HepG2 (cell line): ENCODE measurements around the gene POSTN. TPM values are rescaled to one million over a fixed set of nuclear protein-coding genes. Genes with fewer than 3 reads are reported as not detected.

ENCODE experiments used
- ATAC-seq: fragments of 200-7000 bp; cut with Tn5 transposase; 3 replicates; pipeline ENCODE4 v1.9.1; 2020; ENCODE audit warnings: mild to moderate bottlenecking, moderate library complexity
- BruUV-seq: library from RNA; stranded (reverse); fragments of 400-500 nt; replicated peaks from 2 replicates; lab custom pipeline; 2021; lab: Mats Ljungman, UMichigan
- CTCF ChIA-PET: fragments of 300-600 bp; formaldehyde crosslinking; extraction: SDS; loops from one replicate; lab custom pipeline; 2021; ENCODE audit warnings: low total read pairs, inconsistent platforms, low intra/inter-chr PET ratio; lab: Yijun Ruan, JAX
- POLR2A ChIA-PET: fragments of 350-600 bp; sonication (Branson Sonifier 250); formaldehyde crosslinking; loops from one replicate; lab custom pipeline; 2020; ENCODE audit warnings: antibody characterized with exemption, inconsistent platforms; lab: Yijun Ruan, JAX
- DNase-seq: peaks from one replicate; pipeline ENCODE4 v3.0.0-alpha.2; 2015; ENCODE audit warnings: low spot score
- FAIRE-seq: peaks from 3 replicates; lab custom pipeline; 2011; peaks lifted over from hg19 to GRCh38; lab: Jason Lieb, UNC
- H2AFZ ChIP-seq: one replicate; pipeline ENCODE4 v1.6.1; 2011; ENCODE audit warnings: low read length, inconsistent platforms
- H3K27ac ChIP-seq: fragments of 300-600 bp; 3 replicates; pipeline ENCODE4 v1.8.0; 2011; ENCODE audit warnings: mixed run types, mild to moderate bottlenecking, mixed read lengths, low read length, inconsistent platforms; ENCODE audit not compliant: insufficient read depth; ENCODE audit errors: extremely low read length
- H3K27me3 ChIP-seq, 2 experiments: fragments of 200-600 bp in 1 of 2; 2 replicates in 1 of 2; 3 replicates in 1 of 2; pipeline versions ENCODE4 v1.6.0 to v1.8.0; 2011; ENCODE audit warnings: low read length in 2 of 2, mild to moderate bottlenecking in 2 of 2, moderate library complexity in 2 of 2, inconsistent platforms in 1 of 2; ENCODE audit not compliant: insufficient read depth in 2 of 2, control insufficient read depth in 1 of 2
- H3K36me3 ChIP-seq, 2 experiments: fragments of 200-600 bp in 1 of 2; replicated peaks in 1 of 2; 2 replicates in 1 of 2; 3 replicates in 1 of 2; pipeline versions ENCODE4 v1.5.1 to v1.8.0; 2011; ENCODE audit warnings: low read length in 2 of 2, inconsistent platforms in 1 of 2; ENCODE audit not compliant: insufficient read depth in 2 of 2, control insufficient read depth in 1 of 2
- H3K4me1 ChIP-seq: 2 replicates; pipeline ENCODE4 v1.5.1; 2012; ENCODE audit warnings: low read length, inconsistent platforms; ENCODE audit not compliant: insufficient read depth
- H3K4me2 ChIP-seq: 2 replicates; pipeline ENCODE4 v1.6.0; 2011; ENCODE audit warnings: low read depth, low read length, inconsistent platforms
- H3K4me3 ChIP-seq, 3 experiments: fragments of 200-600 bp in 1 of 3; sonication (generic), shearing (Covaris generic) in 1 of 3; replicated peaks in 1 of 3; 2 replicates each; pipeline ENCODE4 v1.5.1; 2011 to 2016; ENCODE audit warnings: low read length in 3 of 3, inconsistent platforms in 2 of 3, low read depth in 2 of 3, mild to moderate bottlenecking in 2 of 3, control low read depth in 1 of 3, mixed read lengths in 1 of 3; ENCODE audit not compliant: insufficient read depth in 1 of 3
- H3K79me2 ChIP-seq: one replicate; pipeline ENCODE4 v1.6.1; 2011; ENCODE audit warnings: low read length, inconsistent platforms; ENCODE audit not compliant: insufficient read depth
- H3K9ac ChIP-seq: 2 replicates; pipeline ENCODE4 v1.6.0; 2011; ENCODE audit warnings: mild to moderate bottlenecking, low read depth, low read length, inconsistent platforms; ENCODE audit not compliant: insufficient read depth
- H3K9me3 ChIP-seq: 2 replicates; pipeline ENCODE4 v1.5.1; 2012; ENCODE audit warnings: mild to moderate bottlenecking, low read length
- H4K20me1 ChIP-seq: 2 replicates; pipeline ENCODE4 v1.6.0; 2011; ENCODE audit warnings: inconsistent platforms, mild to moderate bottlenecking, low read length, moderate library complexity; ENCODE audit not compliant: insufficient read depth
- CBX5 ChIP-seq: sonication (generic); formaldehyde crosslinking; IDR thresholded peaks from 2 replicates; pipeline ENCODE4 v1.4.0; 2020; ENCODE audit warnings: missing genetic modification reagents, borderline replicate concordance
- FLYWCH1 ChIP-seq: sonication (generic); formaldehyde crosslinking; IDR thresholded peaks from 2 replicates; pipeline ENCODE4 v1.8.1; 2023; ENCODE audit warnings: mild to moderate bottlenecking, missing genetic modification reagents
- KAT2B ChIP-seq: fragments of 150-350 bp; IDR thresholded peaks from 2 replicates; pipeline ENCODE4 v1.6.1; 2014; ENCODE audit warnings: low read depth, low read length, borderline replicate concordance
- MTF2 ChIP-seq: sonication (generic); formaldehyde crosslinking; IDR thresholded peaks from 2 replicates; pipeline ENCODE4 v1.5.0; 2020; ENCODE audit warnings: missing genetic modification reagents, borderline replicate concordance
- ZFAT ChIP-seq: sonication (generic); formaldehyde crosslinking; conservative IDR thresholded peaks from 2 replicates; pipeline ENCODE4 v1.8.1; 2023; ENCODE audit warnings: missing genetic modification reagents, inconsistent platforms
- ZFP91 ChIP-seq: sonication (generic); formaldehyde crosslinking; IDR thresholded peaks from 2 replicates; pipeline ENCODE4 v1.9.0; 2022; ENCODE audit warnings: missing genetic modification reagents, mild to moderate bottlenecking, borderline replicate concordance
- ZGPAT ChIP-seq: IDR thresholded peaks from 2 replicates; pipeline ENCODE4 v1.6.1; 2016; ENCODE audit warnings: mild to moderate bottlenecking
- ZKSCAN5 ChIP-seq: sonication (generic); formaldehyde crosslinking; IDR thresholded peaks from 2 replicates; pipeline ENCODE4 v1.5.1; 2020; ENCODE audit warnings: mild to moderate bottlenecking, missing genetic modification reagents
- ZMYM2 ChIP-seq: sonication (generic); formaldehyde crosslinking; IDR thresholded peaks from 2 replicates; pipeline ENCODE4 v1.8.0; 2022; ENCODE audit warnings: mild to moderate bottlenecking, missing genetic modification reagents
- ZNF512 ChIP-seq: sonication (generic); formaldehyde crosslinking; IDR thresholded peaks from 2 replicates; pipeline ENCODE4 v1.4.0; 2020; ENCODE audit warnings: mild to moderate bottlenecking, missing genetic modification reagents
- ZNF605 ChIP-seq: sonication (generic); formaldehyde crosslinking; IDR thresholded peaks from 2 replicates; pipeline ENCODE4 v1.8.0; 2022; ENCODE audit warnings: mild to moderate bottlenecking, missing genetic modification reagents
- ZNF775 ChIP-seq: sonication (generic); formaldehyde crosslinking; IDR thresholded peaks from 2 replicates; pipeline ENCODE4 v1.4.0; 2020; ENCODE audit warnings: missing genetic modification reagents, mild to moderate bottlenecking, moderate library complexity, borderline replicate concordance
- WGBS: methylation state at CpG from one replicate; pipeline ENCODE4 v1.1.6; 2017; ENCODE audit warnings: low lambda C conversion rate; 5-methylcytosine and 5-hydroxymethylcytosine counted together
- in situ Hi-C: cut with HindIII; loops from 2 replicates; pipeline ENCODE4 v1.10.0; 2017; ENCODE audit warnings: low pct_unique_long_range_greater_than_20kb; ENCODE audit not compliant: extremely low pct_ligation_motif_present
- intact Hi-C: fragments of 100-400 bp; cut with micrococcal nuclease; formaldehyde crosslinking; loops from one replicate; pipeline ENCODE4 v1.10.0; 2022; ENCODE audit not compliant: unreplicated experiment
- polyA plus RNA-seq, 8 experiments: library from polyadenylated mRNA; depleted of rRNA in 3 of 8; stranded (reverse) in 7 of 8; unstranded in 1 of 8; fragments of >200 nt; fragmentation: Illumina TruSeq in 4 of 8; extraction: Trizol in 4 of 8; gene quantifications; 2 replicates each; pipeline versions ENCODE4 v1.2.1 to v1.2.3, GENCODE V29; 2011 to 2016; ENCODE audit warnings: low read depth in 4 of 8, missing spikeins in 1 of 8, mixed read lengths in 1 of 8; ENCODE audit not compliant: insufficient read depth in 1 of 8
- total RNA-seq, 5 experiments: library from RNA; depleted of rRNA; stranded (reverse); fragments of >200 nt; fragmentation: Illumina TruSeq; extraction: Trizol; gene quantifications; 2 replicates each; pipeline ENCODE4 v1.2.3, GENCODE V29; 2016; ENCODE audit warnings: low read depth in 1 of 5
- TF ChIP-seq, protein P1 (sequence below): IDR thresholded peaks from 2 replicates; pipeline ENCODE4 v1.6.1; 2016; ENCODE audit warnings: low read depth, control low read depth

POSTN gene
- total and polyA plus RNA-seq, 2 of the 13 experiments (the other 11 are each of a cell fraction or from before 2014, with no cell fraction given): not detected

DNA sequence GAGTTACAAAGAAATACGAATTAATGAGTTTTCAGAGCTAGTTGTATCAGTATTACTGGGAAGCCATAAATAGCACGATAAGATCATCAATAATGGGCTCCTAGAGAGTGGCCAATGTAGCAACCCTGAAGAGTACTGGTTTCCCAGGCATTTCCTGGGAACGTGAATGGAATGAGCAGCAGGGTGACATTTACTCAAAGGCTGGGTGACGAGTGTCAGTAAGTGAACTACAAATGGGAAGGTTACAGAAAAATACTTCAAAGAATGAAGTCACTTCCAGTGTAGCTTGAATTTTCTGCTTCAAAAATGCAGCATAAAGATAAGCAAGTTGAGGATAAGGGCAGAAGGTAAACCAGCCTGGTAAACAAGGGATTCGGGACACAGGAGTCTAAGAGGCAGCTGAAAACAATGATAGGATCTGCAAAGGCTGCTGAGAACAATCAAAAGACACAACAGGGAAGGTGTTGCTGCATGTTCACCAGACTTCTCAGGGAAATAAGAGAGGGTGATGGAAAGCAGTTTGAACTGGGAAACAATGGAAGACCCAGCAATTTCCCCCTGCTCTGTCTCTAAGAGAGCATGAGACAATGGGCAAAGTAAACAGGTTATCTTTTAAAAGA is 48.6 kb upstream of the POSTN start:
- Histone ChIP-seq H2AFZ (no peak overlapping the region), H3K4me2 (no peak overlapping the region), H3K9me3 (no peaks in the 10 kb centered on the region), H3K27me3 (no peaks in the 10 kb centered on the region), H4K20me1 (no peaks in the 10 kb centered on the region), H3K36me3 (no peaks in the 10 kb centered on the region), H3K27ac (no peak overlapping the region), H3K4me1 (no peaks in the 10 kb centered on the region), H3K79me2 (no peaks in the 10 kb centered on the region), H3K4me3 (no peak overlapping the region), H3K9ac (no peak overlapping the region)
- ChIA-PET POLR2A (no interaction called here), CTCF (no interaction called here)
- TF ChIP-seq CBX5 (CRISPR knock-in tag): no peak
- TF ChIP-seq FLYWCH1 (CRISPR knock-in tag): no peak
- TF ChIP-seq ZKSCAN5: no peak
- no peak for TF ChIP-seq KAT2B
- TF ChIP-seq ZNF605 (CRISPR knock-in tag): no peak
- BruUV-seq: no TSS peak
- 6% methylated on average over 5 of the region's 5 CpGs for WGBS
- ATAC-seq: no peak
- in situ Hi-C loops: no loop called here
- intact Hi-C loops: no loop called here
- DNase-seq: no peak
- FAIRE-seq: no peak

DNA sequence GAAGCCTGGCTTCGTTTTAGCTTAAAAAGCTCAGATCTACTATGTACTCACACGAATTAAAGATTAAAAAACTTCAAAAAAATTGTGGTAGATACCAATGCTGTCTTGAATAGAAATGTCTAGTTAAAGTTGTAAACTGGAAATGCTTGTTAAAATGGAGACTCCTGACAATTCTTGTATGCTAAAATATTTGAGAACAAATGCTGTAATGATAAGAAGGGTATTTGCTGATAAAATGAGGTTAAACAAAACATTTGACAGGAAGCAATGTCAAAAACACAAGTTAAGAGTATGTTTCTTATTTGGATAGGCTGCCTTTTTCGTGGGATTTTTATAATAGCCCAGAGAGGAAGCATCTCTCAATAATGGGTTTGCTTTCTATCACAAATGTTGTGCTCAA is 48.0 kb upstream of the POSTN start:
- intact Hi-C loops: no loop called here
- TF ChIP-seq ZFP91: no peak
- no peak for TF ChIP-seq ZNF775 (CRISPR knock-in tag)
- TF ChIP-seq ZMYM2 (CRISPR knock-in tag): no peak
- TF ChIP-seq ZGPAT (CRISPR knock-in tag): no peak
- no peak for TF ChIP-seq ZNF512 (CRISPR knock-in tag)
- no peak for TF ChIP-seq MTF2 (CRISPR knock-in tag)
- no peak for TF ChIP-seq ZFAT
- TF ChIP-seq, protein P1, sequence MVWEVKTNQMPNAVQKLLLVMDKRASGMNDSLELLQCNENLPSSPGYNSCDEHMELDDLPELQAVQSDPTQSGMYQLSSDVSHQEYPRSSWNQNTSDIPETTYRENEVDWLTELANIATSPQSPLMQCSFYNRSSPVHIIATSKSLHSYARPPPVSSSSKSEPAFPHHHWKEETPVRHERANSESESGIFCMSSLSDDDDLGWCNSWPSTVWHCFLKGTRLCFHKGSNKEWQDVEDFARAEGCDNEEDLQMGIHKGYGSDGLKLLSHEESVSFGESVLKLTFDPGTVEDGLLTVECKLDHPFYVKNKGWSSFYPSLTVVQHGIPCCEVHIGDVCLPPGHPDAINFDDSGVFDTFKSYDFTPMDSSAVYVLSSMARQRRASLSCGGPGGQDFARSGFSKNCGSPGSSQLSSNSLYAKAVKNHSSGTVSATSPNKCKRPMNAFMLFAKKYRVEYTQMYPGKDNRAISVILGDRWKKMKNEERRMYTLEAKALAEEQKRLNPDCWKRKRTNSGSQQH (CRISPR knock-in tag): no peak

More for the DNA sequence above, 48.0 kb upstream of the POSTN start:
- no TSS peak for BruUV-seq
- Histone ChIP-seq H3K4me3 (no peak overlapping the region), H3K4me1 (no peaks in the 10 kb centered on the region), H3K36me3 (no peaks in the 10 kb centered on the region), H3K27me3 (no peaks in the 10 kb centered on the region), H3K9ac (no peak overlapping the region), H2AFZ (no peak overlapping the region), H3K79me2 (no peaks in the 10 kb centered on the region), H3K4me2 (no peak overlapping the region), H3K27ac (no peak overlapping the region), H4K20me1 (no peaks in the 10 kb centered on the region), H3K9me3 (no peaks in the 10 kb centered on the region)
- no peak for DNase-seq
- in situ Hi-C loops: no loop called here
- 0% methylated on average over 3 of the region's 3 CpGs for WGBS
- ChIA-PET CTCF (no interaction called here), POLR2A (no interaction called here)
- ATAC-seq: no peak
- FAIRE-seq: no peak
